ENCODE data around the gene SPRR3.
"Not testable (repeated sequence)": the region's sequence is repeated elsewhere in the genome, so short reads cannot be mapped to it uniquely, and the experiment has no call there.

Gene SPRR3

GRCh38 chr1:152983234-152983633 lies 18.3 kb upstream of the SPRR3 start:
- no peak for DNase-seq (ENCODE audit: low read depth in 2 of 2)

- no peak for DNase-seq (ENCODE audit: low read depth in 2 of 2)
Measured at GRCh38 chr1:152983743-152984142, 17.8 kb upstream of the SPRR3 start, which contains the start of gene SPRR1A. Gene SPRR1A, plus strand, starts transcription at chr1:152984081. Its CDS starts 1,150 bp downstream, at chr1:152985231.

- DNase-seq (ENCODE audit: low read depth in 2 of 2) = no peak
Measured at GRCh38 chr1:152986578-152986977, 15.0 kb upstream of the SPRR3 start.

GRCh38 chr1:152993186-152993585 lies 8.4 kb upstream of the SPRR3 start:
- no peak for DNase-seq (ENCODE audit: low read depth in 2 of 2)

GRCh38 chr1:152995842-152996241 lies 5.7 kb upstream of the SPRR3 start:
- DNase-seq (ENCODE audit: low read depth in 2 of 2) = no peak

- DNase-seq (ENCODE audit: low read depth in 2 of 2) = no peak
Measured at GRCh38 chr1:152996633-152997400, 4.7 kb upstream of the SPRR3 start.

GRCh38 chr1:152997901-152998300 lies 3.6 kb upstream of the SPRR3 start:
- DNase-seq (ENCODE audit: low read depth in 2 of 2) = no peak

- DNase-seq (ENCODE audit: low read depth in 2 of 2) = no peak
Measured at GRCh38 chr1:152998476-152998875, 3.1 kb upstream of the SPRR3 start.

GRCh38 chr1:152999818-153000217 lies 1.7 kb upstream of the SPRR3 start:
- DNase-seq (ENCODE audit: low read depth in 2 of 2) = no peak

- DNase-seq (ENCODE audit: low read depth in 2 of 2) = no peak
Measured at GRCh38 chr1:153000294-153000693, 1.3 kb upstream of the SPRR3 start.

- not testable (repeated sequence) for DNase-seq (ENCODE audit: low read depth in 2 of 2)
Measured at GRCh38 chr1:153011235-153011758, 9.7 kb downstream of the SPRR3 start.

- DNase-seq (ENCODE audit: low read depth in 2 of 2) = not testable (repeated sequence)
Measured at GRCh38 chr1:153021829-153022228, 20.3 kb downstream of the SPRR3 start.

- DNase-seq (ENCODE audit: low read depth in 2 of 2) = not testable (repeated sequence)
Measured at GRCh38 chr1:153022340-153022739, 20.8 kb downstream of the SPRR3 start.

GRCh38 chr1:153023109-153023508 lies 21.6 kb downstream of the SPRR3 start:
- no peak for DNase-seq (ENCODE audit: low read depth in 2 of 2)

GRCh38 chr1:153024413-153024812 lies 22.9 kb downstream of the SPRR3 start:
- no peak for DNase-seq (ENCODE audit: low read depth in 2 of 2)

- no peak for DNase-seq (ENCODE audit: low read depth in 2 of 2)
Measured at GRCh38 chr1:153025797-153026196, 24.2 kb downstream of the SPRR3 start.

GRCh38 chr1:153028766-153029165 lies 27.2 kb downstream of the SPRR3 start:
- no peak for DNase-seq (ENCODE audit: low read depth in 2 of 2)

- no peak for DNase-seq (ENCODE audit: low read depth in 2 of 2)
Measured at GRCh38 chr1:153030895-153031294, 29.3 kb downstream of the SPRR3 start, which contains the start of gene SPRR1B. Gene SPRR1B, plus strand, starts transcription at chr1:153031203. Its CDS starts 1,143 bp downstream, at chr1:153032346.

- DNase-seq (ENCODE audit: low read depth in 2 of 2) = no peak
Measured at GRCh38 chr1:153032073-153032472, 30.5 kb downstream of the SPRR3 start.

GRCh38 chr1:153032677-153033308 lies 31.2 kb downstream of the SPRR3 start:
- no peak for DNase-seq (ENCODE audit: low read depth in 2 of 2)

GRCh38 chr1:153035211-153035610 lies 33.7 kb downstream of the SPRR3 start:
- no peak for DNase-seq (ENCODE audit: low read depth in 2 of 2)

- no peak for DNase-seq (ENCODE audit: low read depth in 2 of 2)
Measured at GRCh38 chr1:153040950-153041631, 39.5 kb downstream of the SPRR3 start, which contains the start of gene SPRR2D. Gene SPRR2D, minus strand, starts transcription at chr1:153041120. Its CDS starts 774 bp downstream, at chr1:153040346.

Data from activated CD4-positive, alpha-beta T cell treated with anti-CD3 and anti-CD28 coated beads for 24 hours (primary cell).